Gastrocnemius medialis (tissue), 4 donors: Measurements from ENCODE around the gene SEC62.

Experiments
- POLR2A ChIP-seq, 2 donors: fragments of 450-650 bp; IDR thresholded peaks; one replicate each; pipeline ENCODE4 v1.6.1; 2017; ENCODE audit warnings: antibody characterized with exemption in 2 of 2, mild to moderate bottlenecking in 2 of 2, moderate library complexity in 2 of 2
- TF ChIP-seq, protein P1 (sequence below), 5 experiments: fragments of 450-650 bp in 3 of 5; fragments of 200-600 bp in 2 of 5; sonication (generic) in 2 of 5; IDR thresholded peaks in 4 of 5; conservative IDR thresholded peaks in 1 of 5; 1 replicate in 4 of 5; 2 replicates in 1 of 5; pipeline ENCODE4 v1.5.1; 2016 to 2019; ENCODE audit warnings: antibody characterized with exemption in 5 of 5, mild to moderate bottlenecking in 3 of 5, moderate library complexity in 3 of 5

DNA sequence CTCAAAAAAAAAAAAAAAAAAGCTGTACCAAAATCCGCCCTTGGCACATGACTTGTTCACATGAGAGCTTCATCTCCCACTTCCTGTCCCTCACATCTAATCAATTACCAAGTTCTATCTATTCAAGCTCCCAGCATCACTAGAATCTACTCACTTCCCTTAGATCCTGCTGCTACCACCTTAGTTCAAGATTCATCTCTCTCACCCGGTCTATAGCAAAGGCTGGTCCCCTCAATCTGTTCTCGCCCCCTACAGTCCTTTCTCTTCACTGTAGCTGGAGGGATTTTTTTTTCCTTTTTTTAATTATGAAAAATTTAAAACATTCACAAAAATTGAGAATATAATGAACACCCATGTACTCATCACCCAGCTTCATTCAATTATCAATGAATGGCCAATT lies 54.5 kb downstream of the SEC62 start:
- TF ChIP-seq, protein P1, sequence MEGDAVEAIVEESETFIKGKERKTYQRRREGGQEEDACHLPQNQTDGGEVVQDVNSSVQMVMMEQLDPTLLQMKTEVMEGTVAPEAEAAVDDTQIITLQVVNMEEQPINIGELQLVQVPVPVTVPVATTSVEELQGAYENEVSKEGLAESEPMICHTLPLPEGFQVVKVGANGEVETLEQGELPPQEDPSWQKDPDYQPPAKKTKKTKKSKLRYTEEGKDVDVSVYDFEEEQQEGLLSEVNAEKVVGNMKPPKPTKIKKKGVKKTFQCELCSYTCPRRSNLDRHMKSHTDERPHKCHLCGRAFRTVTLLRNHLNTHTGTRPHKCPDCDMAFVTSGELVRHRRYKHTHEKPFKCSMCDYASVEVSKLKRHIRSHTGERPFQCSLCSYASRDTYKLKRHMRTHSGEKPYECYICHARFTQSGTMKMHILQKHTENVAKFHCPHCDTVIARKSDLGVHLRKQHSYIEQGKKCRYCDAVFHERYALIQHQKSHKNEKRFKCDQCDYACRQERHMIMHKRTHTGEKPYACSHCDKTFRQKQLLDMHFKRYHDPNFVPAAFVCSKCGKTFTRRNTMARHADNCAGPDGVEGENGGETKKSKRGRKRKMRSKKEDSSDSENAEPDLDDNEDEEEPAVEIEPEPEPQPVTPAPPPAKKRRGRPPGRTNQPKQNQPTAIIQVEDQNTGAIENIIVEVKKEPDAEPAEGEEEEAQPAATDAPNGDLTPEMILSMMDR (IDR thresholded peaks at IDR 0.05 in 4 of 5, conservative IDR thresholded peaks at IDR 0.05 in 1 of 5): no peak
- TF ChIP-seq POLR2A (IDR thresholded peaks at IDR 0.05): no peak
